ENCODE results near the gene VANGL2. TPM values are rescaled to one million over a fixed set of nuclear protein-coding genes. Genes with fewer than 3 reads are reported as not detected.
A peak's percentile ranks its signal among the peaks of the same experiment; 100 is the strongest.

VANGL2 gene
- polyA plus RNA-seq, 1 donor from 2014 or later = 22.6 TPM

GRCh38 chr1:160363010-160363409 lies 37.4 kb upstream of the VANGL2 start:
- H3K9me3 ChIP-seq (ENCODE audit: low read length) = no peaks in the 10 kb centered on the region
- no peaks in the 10 kb centered on the region for H3K27me3 ChIP-seq (ENCODE audit: insufficient read depth, low read depth, low read length)
- H3K79me2 ChIP-seq (replicated peaks; ENCODE audit: insufficient read depth, low read length) = no peaks in the 10 kb centered on the region
- H3K4me2 ChIP-seq (ENCODE audit: low read length) = no peak overlapping the region
- no peaks in the 10 kb centered on the region for H3K36me3 ChIP-seq (ENCODE audit: insufficient read depth, low read length)
- H4K20me1 ChIP-seq (ENCODE audit: insufficient read depth) = no peaks in the 10 kb centered on the region
- H3K9ac ChIP-seq (ENCODE audit: low read length) = no peak overlapping the region
- H3F3A ChIP-seq (ENCODE audit: insufficient read depth, low read length, poor library complexity, severe bottlenecking) = no peaks in the 10 kb centered on the region
- no peak overlapping the region for H3K4me3 ChIP-seq (ENCODE audit: low read length)
- no peaks in the 10 kb centered on the region for H3K9me2 ChIP-seq (ENCODE audit: insufficient read depth, low read length)
- no peak for TF ChIP-seq SMC3 (conservative IDR thresholded peaks at IDR 0.05; ENCODE audit: poor library complexity)
- no peak for TF ChIP-seq EZH2 (IDR thresholded peaks at IDR 0.05; ENCODE audit: borderline replicate concordance, insufficient read depth, low read length, poor library complexity, severe bottlenecking)
- no peak for TF ChIP-seq MXI1 (conservative IDR thresholded peaks at IDR 0.05; ENCODE audit: poor library complexity, severe bottlenecking)
- no peak for TF ChIP-seq CTCF (IDR thresholded peaks at IDR 0.05; ENCODE audit: poor library complexity, severe bottlenecking)
- no peak for TF ChIP-seq TAF1 (IDR thresholded peaks at IDR 0.05; ENCODE audit: low read depth)
- no peak for TF ChIP-seq POLR2AphosphoS5 (IDR thresholded peaks at IDR 0.05)
- TF ChIP-seq REST (IDR thresholded peaks at IDR 0.05; ENCODE audit: borderline replicate concordance) = no peak
- TF ChIP-seq EP300 (conservative IDR thresholded peaks at IDR 0.05; ENCODE audit: poor library complexity, severe bottlenecking) = no peak
- H2AFZ ChIP-seq (ENCODE audit: low read depth, low read length) = peak overlapping the region; percentile 4
- no peak overlapping the region for H3K27ac ChIP-seq (ENCODE audit: low read length)

- H3K27me3 ChIP-seq (ENCODE audit: insufficient read depth, low read depth, low read length) = no peaks in the 10 kb centered on the region
- H3K27ac ChIP-seq (ENCODE audit: low read length) = no peak overlapping the region
- no peaks in the 10 kb centered on the region for H3K9me2 ChIP-seq (ENCODE audit: insufficient read depth, low read length)
- H3K4me3 ChIP-seq (ENCODE audit: low read length) = no peak overlapping the region
- H4K20me1 ChIP-seq (ENCODE audit: insufficient read depth) = no peaks in the 10 kb centered on the region
- H2AFZ ChIP-seq (ENCODE audit: low read depth, low read length) = no peak overlapping the region
- H3K9me3 ChIP-seq (ENCODE audit: low read length) = no peaks in the 10 kb centered on the region
- TF ChIP-seq MXI1 (conservative IDR thresholded peaks at IDR 0.05; ENCODE audit: poor library complexity, severe bottlenecking) (no peak), SMC3 (conservative IDR thresholded peaks at IDR 0.05; ENCODE audit: poor library complexity) (no peak), RAD21 (conservative IDR thresholded peaks at IDR 0.05) (no peak), POLR2AphosphoS5 (IDR thresholded peaks at IDR 0.05) (no peak), EP300 (conservative IDR thresholded peaks at IDR 0.05; ENCODE audit: poor library complexity, severe bottlenecking) (no peak)
- H3K79me2 ChIP-seq (replicated peaks; ENCODE audit: insufficient read depth, low read length) = no peaks in the 10 kb centered on the region
- H3K36me3 ChIP-seq (ENCODE audit: insufficient read depth, low read length) = no peaks in the 10 kb centered on the region
- no peaks in the 10 kb centered on the region for H3F3A ChIP-seq (ENCODE audit: insufficient read depth, low read length, poor library complexity, severe bottlenecking)
- no peak overlapping the region for H3K4me2 ChIP-seq (ENCODE audit: low read length)
- no peak overlapping the region for H3K9ac ChIP-seq (ENCODE audit: low read length)
These were observed 36.2 kb upstream of the VANGL2 start for GRCh38 chr1:160363951-160364735.

Measured in neural cell (in vitro differentiated cells).